ENCODE measurements around the gene ARID4A. TPM values are rescaled to one million over a fixed set of nuclear protein-coding genes. Genes with fewer than 3 reads are reported as not detected.
A peak's percentile ranks its signal among the peaks of the same experiment; 100 is the strongest.

ARID4A gene
- total and polyA plus RNA-seq, 2 of the 13 experiments (the other 11 are each of a cell fraction or from before 2014, with no cell fraction given) = 7.2 to 9.7 TPM

- TF ChIP-seq PRMT3 (CRISPR knock-in tag; IDR thresholded peaks at IDR 0.05; ENCODE audit: borderline replicate concordance, low read depth) (no peak), PBX3 (CRISPR knock-in tag; IDR thresholded peaks at IDR 0.05; ENCODE audit: borderline replicate concordance) (no peak), ZNF496 (CRISPR knock-in tag; IDR thresholded peaks at IDR 0.05; ENCODE audit: insufficient replicate concordance) (no peak), ZNF75D (CRISPR knock-in tag; IDR thresholded peaks at IDR 0.05; ENCODE audit: borderline replicate concordance) (no peak), ZNF234 (CRISPR knock-in tag; conservative IDR thresholded peaks at IDR 0.05) (no peak), RBM39 (IDR thresholded peaks at IDR 0.05; ENCODE audit: low read depth, low read length, poor library complexity, severe bottlenecking) (no peak), ZNF556 (CRISPR knock-in tag; IDR thresholded peaks at IDR 0.05; ENCODE audit: borderline replicate concordance) (no peak; the same call in 1 of the 2 replicates), ZNF121 (CRISPR knock-in tag; IDR thresholded peaks at IDR 0.05) (no peak), HNF4A (CRISPR knock-in tag; IDR thresholded peaks at IDR 0.05) (peak; percentile 96), ZNF720 (CRISPR knock-in tag; IDR thresholded peaks at IDR 0.05) (no peak), ZSCAN25 (CRISPR knock-in tag; IDR thresholded peaks at IDR 0.05) (no peak), HOXA9 (CRISPR knock-in tag; IDR thresholded peaks at IDR 0.05; ENCODE audit: borderline replicate concordance) (no peak), RBAK (CRISPR knock-in tag; IDR thresholded peaks at IDR 0.05) (no peak), ATAD3A (CRISPR knock-in tag; IDR thresholded peaks at IDR 0.05) (no peak), HOXA5 (CRISPR knock-in tag; IDR thresholded peaks at IDR 0.05) (no peak), YEATS2 (CRISPR knock-in tag; IDR thresholded peaks at IDR 0.05; ENCODE audit: borderline replicate concordance) (no peak), HMG20A (CRISPR knock-in tag; IDR thresholded peaks at IDR 0.05; ENCODE audit: borderline replicate concordance) (peak; percentile 82; the same call in 1 of the 2 replicates), GTF3A (CRISPR knock-in tag; conservative IDR thresholded peaks at IDR 0.05) (no peak), HMGXB4 (CRISPR knock-in tag; IDR thresholded peaks at IDR 0.05; ENCODE audit: borderline replicate concordance in 1 of 2, low read depth in 1 of 2) (peak in 1 of 2 experiments; percentile 17; a peak in 1 of 4 replicates), ZNF672 (CRISPR knock-in tag; IDR thresholded peaks at IDR 0.05) (no peak), ZNF543 (CRISPR knock-in tag; IDR thresholded peaks at IDR 0.05) (no peak), NR0B2 (CRISPR knock-in tag; IDR thresholded peaks at IDR 0.05) (no peak), ATM (IDR thresholded peaks at IDR 0.05; ENCODE audit: borderline replicate concordance) (no peak), TIGD3 (CRISPR knock-in tag; IDR thresholded peaks at IDR 0.05; ENCODE audit: borderline replicate concordance) (no peak), SAP130 (CRISPR knock-in tag; IDR thresholded peaks at IDR 0.05; ENCODE audit: low read depth) (peak; percentile 84), MXD4 (CRISPR knock-in tag; IDR thresholded peaks at IDR 0.05) (0 out of 2 replicates have a peak, but pooled peaks have one; percentile 24), HMG20B (CRISPR knock-in tag; conservative IDR thresholded peaks at IDR 0.05) (0 out of 2 replicates have a peak, but pooled peaks have one; percentile 62)
Measured at GRCh38 chr14:58287607-58288042, 10.7 kb upstream of the ARID4A start (continued).

Measured in HepG2 (cell line).